Tibial artery (tissue), 4 donors: Measurements from ENCODE around the gene WFDC12.

Source experiments
- DNase-seq, 2 donors: peaks; one replicate each; pipeline ENCODE4 v3.0.0-alpha.2; 2019
- H3K27ac ChIP-seq, 2 donors: fragments of 200-600 bp; sonication (generic) in 1 of 2; 1 replicate in 1 of 2; 2 replicates in 1 of 2; pipeline ENCODE4 v1.5.1; 2018 to 2019; ENCODE audit warnings: mild to moderate bottlenecking in 1 of 2
- H3K27me3 ChIP-seq, 2 donors: fragments of 200-600 bp; sonication (generic) in 1 of 2; one replicate each; pipeline versions ENCODE4 v1.5.1 to v1.6.0; 2016 to 2019
- H3K36me3 ChIP-seq, 3 donors: fragments of 200-600 bp; sonication (generic) in 2 of 3; one replicate each; pipeline ENCODE4 v1.5.1; 2016 to 2019; ENCODE audit warnings: mild to moderate bottlenecking in 2 of 3
- H3K4me1 ChIP-seq, 4 donors: fragments of 200-600 bp; sonication (generic) in 2 of 4; 1 replicate in 3 of 4; 2 replicates in 1 of 4; pipeline ENCODE4 v1.5.1; 2016 to 2019
- H3K4me3 ChIP-seq, 2 donors: fragments of 200-600 bp; sonication (generic) in 1 of 2; 1 replicate in 1 of 2; 2 replicates in 1 of 2; pipeline ENCODE4 v1.5.1; 2018 to 2019; ENCODE audit warnings: mild to moderate bottlenecking in 2 of 2
- H3K9me3 ChIP-seq, 3 donors: fragments of 200-600 bp; sonication (generic) in 1 of 3; one replicate each; pipeline ENCODE4 v1.5.1; 2016 to 2019
- CTCF ChIP-seq, 2 experiments: fragments of 200-600 bp in 1 of 2; fragments of 450-650 bp in 1 of 2; IDR thresholded peaks; one replicate each; pipeline ENCODE4 v1.5.1; 2017 to 2019; ENCODE audit warnings: antibody characterized with exemption in 2 of 2, mild to moderate bottlenecking in 1 of 2, moderate library complexity in 1 of 2
- intact Hi-C: fragments of 100-400 bp; cut with DNase I; formaldehyde crosslinking; loops from one replicate; pipeline ENCODE4 v1.15.0; 2023; ENCODE audit warnings: low total_unique reads

The WFDC12 gene

GRCh38 chr20:45121388-45121787 lies 2.9 kb downstream of the WFDC12 start:
- DNase-seq: no peak
- Histone ChIP-seq H3K27me3 (peaks cover 3 to 19% of the 10 kb centered on the region in 2 donors), H3K9me3 (no peaks in the 10 kb centered on the region), H3K4me3 (no peak overlapping the region), H3K36me3 (no peaks in the 10 kb centered on the region), H3K4me1 (no peaks in the 10 kb centered on the region), H3K27ac (no peak overlapping the region)
- no peak for TF ChIP-seq CTCF (IDR thresholded peaks at IDR 0.05)
- intact Hi-C loops: no loop called here

GRCh38 chr20:45119556-45120266 lies 4.6 kb downstream of the WFDC12 start:
- TF ChIP-seq CTCF (IDR thresholded peaks at IDR 0.05): no peak
- peaks cover 3 to 19% of the 10 kb centered on the region in 2 donors for H3K27me3 ChIP-seq

GRCh38 chr20:45118028-45118427 lies 6.2 kb downstream of the WFDC12 start:
- Histone ChIP-seq H3K9me3 (no peaks in the 10 kb centered on the region), H3K4me3 (no peak overlapping the region), H3K27ac (no peak overlapping the region), H3K36me3 (no peaks in the 10 kb centered on the region), H3K27me3 (peaks cover 3 to 20% of the 10 kb centered on the region in 2 donors), H3K4me1 (no peaks in the 10 kb centered on the region)
- intact Hi-C loops: no loop called here
- no peak for DNase-seq
- no peak for TF ChIP-seq CTCF (IDR thresholded peaks at IDR 0.05)

More at GRCh38 chr20:45119556-45120266, 4.6 kb downstream of the WFDC12 start:
- H3K9me3 ChIP-seq: no peaks in the 10 kb centered on the region
- no peaks in the 10 kb centered on the region for H3K36me3 ChIP-seq
- H3K4me3 ChIP-seq: no peak overlapping the region
- no peak for DNase-seq
- no peak overlapping the region for H3K27ac ChIP-seq
- H3K4me1 ChIP-seq: no peaks in the 10 kb centered on the region
- intact Hi-C loops: no loop called here

GRCh38 chr20:45117581-45117980 lies 6.7 kb downstream of the WFDC12 start:
- no peaks in the 10 kb centered on the region for H3K9me3 ChIP-seq

GRCh38 chr20:45115829-45116228 lies 8.4 kb downstream of the WFDC12 start:
- intact Hi-C loops: no loop called here
- DNase-seq: no peak
- no peak for TF ChIP-seq CTCF (IDR thresholded peaks at IDR 0.05)
- no peaks in the 10 kb centered on the region for H3K4me1 ChIP-seq
- no peaks in the 10 kb centered on the region for H3K36me3 ChIP-seq
- H3K27me3 ChIP-seq: peaks cover 3 to 34% of the 10 kb centered on the region in 2 donors
- H3K4me3 ChIP-seq: no peak overlapping the region
- H3K9me3 ChIP-seq: no peaks in the 10 kb centered on the region
- H3K27ac ChIP-seq: no peak overlapping the region

More at GRCh38 chr20:45117581-45117980, 6.7 kb downstream of the WFDC12 start:
- Histone ChIP-seq H3K4me1 (no peaks in the 10 kb centered on the region), H3K36me3 (no peaks in the 10 kb centered on the region), H3K27me3 (peaks cover 3 to 20% of the 10 kb centered on the region in 2 donors), H3K4me3 (no peak overlapping the region), H3K27ac (no peak overlapping the region)
- TF ChIP-seq CTCF (IDR thresholded peaks at IDR 0.05): no peak
- intact Hi-C loops: no loop called here
- no peak for DNase-seq
